ENCODE results near the gene STOM.

The STOM gene

GRCh38 chr9:121369595-121370265 is at the start of gene STOM:
TSS of gene STOM (minus strand) at chr9:121370250. CDS start at chr9:121370187, 63 bp downstream.
- no peak for DNase-seq (ENCODE audit: low read depth)
- no peak for TF ChIP-seq CTCF (IDR thresholded peaks at IDR 0.05; ENCODE audit: control insufficient read depth, extremely low read depth, insufficient read depth)

GRCh38 chr9:121411993-121412392 is 41.9 kb upstream of the STOM start:
- no peak for DNase-seq (ENCODE audit: low read depth)
- H3K4me3 ChIP-seq (ENCODE audit: low read depth, low read length), result no peak overlapping the region
- no peak for TF ChIP-seq CTCF (IDR thresholded peaks at IDR 0.05; ENCODE audit: control insufficient read depth, extremely low read depth, insufficient read depth)

More at GRCh38 chr9:121369595-121370265, at the start of gene STOM:
- H3K4me3 ChIP-seq (ENCODE audit: low read depth, low read length), result no peak within 1 kb of the TSS

- H3K4me3 ChIP-seq (ENCODE audit: low read depth, low read length), result no peak overlapping the region
- no peak for DNase-seq (ENCODE audit: low read depth)
- no peak for TF ChIP-seq CTCF (IDR thresholded peaks at IDR 0.05; ENCODE audit: control insufficient read depth, extremely low read depth, insufficient read depth)
Observed at GRCh38 chr9:121405899-121406298, 35.8 kb upstream of the STOM start.

GRCh38 chr9:121404906-121405305 is 34.9 kb upstream of the STOM start:
- no peak for DNase-seq (ENCODE audit: low read depth)
- TF ChIP-seq CTCF (IDR thresholded peaks at IDR 0.05; ENCODE audit: control insufficient read depth, extremely low read depth, insufficient read depth), result no peak
- H3K4me3 ChIP-seq (ENCODE audit: low read depth, low read length), result no peak overlapping the region

GRCh38 chr9:121399883-121400607 is 30.0 kb upstream of the STOM start:
- H3K4me3 ChIP-seq (ENCODE audit: low read depth, low read length), result no peak overlapping the region
- DNase-seq (ENCODE audit: low read depth), result peak; percentile 55
- TF ChIP-seq CTCF (IDR thresholded peaks at IDR 0.05; ENCODE audit: control insufficient read depth, extremely low read depth, insufficient read depth), result peak; percentile 59

- DNase-seq (ENCODE audit: low read depth), result no peak
- TF ChIP-seq CTCF (IDR thresholded peaks at IDR 0.05; ENCODE audit: control insufficient read depth, extremely low read depth, insufficient read depth), result no peak
- H3K4me3 ChIP-seq (ENCODE audit: low read depth, low read length), result no peak overlapping the region
Observed at GRCh38 chr9:121399126-121399882, 29.3 kb upstream of the STOM start.

Measured in LNCaP clone FGC (cell line).